A673 (cell line): ENCODE measurements around the gene UMAD1. TPM values are rescaled to one million over a fixed set of nuclear protein-coding genes. Genes with fewer than 3 reads are reported as not detected.

Experiments used
- BruUV-seq: library from RNA; stranded (reverse); fragments of 400-500 nt; replicated peaks from 2 replicates; lab custom pipeline; 2021; lab: Mats Ljungman, UMichigan
- CTCF ChIA-PET: fragments of 300-600 bp; sonication (Branson Sonifier 250); formaldehyde crosslinking; loops from one replicate; lab custom pipeline; 2022; ENCODE audit warnings: antibody characterized with exemption; lab: Charles Lee
- POLR2A ChIA-PET: fragments of 300-600 bp; sonication (Branson Sonifier 250); formaldehyde crosslinking; loops from one replicate; lab custom pipeline; 2022; ENCODE audit warnings: antibody characterized with exemption; ENCODE audit not compliant: low non-redundant PET; lab: Charles Lee
- DNase-seq: peaks from one replicate; pipeline ENCODE4 v3.0.0-alpha.2; 2015; ENCODE audit warnings: low spot score
- H3K27ac ChIP-seq: fragments of 200-600 bp; sonication (generic); 2 replicates; pipeline ENCODE4 v1.5.1; 2016; ENCODE audit warnings: mixed run types, low read depth, mild to moderate bottlenecking, mixed read lengths, antibody characterized with exemption, low read length; ENCODE audit not compliant: poor library complexity, severe bottlenecking
- H3K27me3 ChIP-seq: fragments of 200-600 bp; sonication (generic); replicated peaks from 2 replicates; pipeline ENCODE4 v1.6.1; 2017; ENCODE audit warnings: mixed run types, low read depth, mild to moderate bottlenecking, mixed read lengths, antibody characterized with exemption, low read length; ENCODE audit not compliant: insufficient read depth, poor library complexity
- H3K36me3 ChIP-seq: fragments of 200-600 bp; sonication (generic); 2 replicates; pipeline ENCODE4 v1.6.1; 2016; ENCODE audit warnings: mixed run types, mild to moderate bottlenecking, mixed read lengths, antibody characterized with exemption, low read length; ENCODE audit not compliant: insufficient read depth, poor library complexity, severe bottlenecking
- H3K4me1 ChIP-seq: fragments of 200-600 bp; sonication (generic); 2 replicates; pipeline ENCODE4 v1.6.1; 2017; ENCODE audit warnings: mixed run types, mild to moderate bottlenecking, mixed read lengths, antibody characterized with exemption, low read length; ENCODE audit not compliant: insufficient read depth, poor library complexity, severe bottlenecking
- H3K4me3 ChIP-seq: fragments of 200-600 bp; sonication (generic); 2 replicates; pipeline ENCODE4 v1.5.1; 2016; ENCODE audit warnings: low read depth, mixed run types, mild to moderate bottlenecking, mixed read lengths, low read length; ENCODE audit not compliant: poor library complexity, severe bottlenecking
- H3K9me3 ChIP-seq: fragments of 200-600 bp; sonication (generic); 2 replicates; pipeline ENCODE4 v1.6.1; 2016; ENCODE audit warnings: mixed run types, low read depth, mild to moderate bottlenecking, mixed read lengths, antibody characterized with exemption, low read length; ENCODE audit not compliant: poor library complexity, severe bottlenecking
- CTCF ChIP-seq: fragments of 300-800, 200-600 bp; sonication (generic); conservative IDR thresholded peaks from 2 replicates; pipeline ENCODE4 v1.5.1; 2017; ENCODE audit warnings: low read depth, mild to moderate bottlenecking, antibody characterized with exemption, low read length, moderate library complexity, mixed read lengths
- EZH2 ChIP-seq: fragments of 200-600 bp; sonication (generic); IDR thresholded peaks from 2 replicates; pipeline ENCODE4 v1.6.1; 2017; ENCODE audit warnings: borderline replicate concordance, low read depth, mild to moderate bottlenecking, mixed read lengths, antibody characterized with exemption, low read length; ENCODE audit not compliant: poor library complexity, severe bottlenecking
- intact Hi-C: fragments of 100-400 bp; cut with micrococcal nuclease; formaldehyde crosslinking; loops from one replicate; pipeline ENCODE4 v1.10.0; 2022; ENCODE audit not compliant: unreplicated experiment
- total RNA-seq: library from RNA; stranded (reverse); gene quantifications from 2 replicates; pipeline ENCODE4 v1.2.3, GENCODE V29; 2021

Gene UMAD1
- total RNA-seq, 1 experiment from 2014 or later = 13.5 TPM

GRCh38 chr7:7737674-7738073, 97.1 kb downstream of the UMAD1 start:
- Histone ChIP-seq H3K27ac (no peak overlapping the region), H3K4me1 (peaks cover 8% of the 10 kb centered on the region), H3K9me3 (no peaks in the 10 kb centered on the region), H3K4me3 (no peak overlapping the region), H3K27me3 (no peaks in the 10 kb centered on the region), H3K36me3 (no peaks in the 10 kb centered on the region)
- ChIA-PET POLR2A (no interaction called here), CTCF (no interaction called here)
- TF ChIP-seq CTCF (no peak), EZH2 (no peak)
- no TSS peak for BruUV-seq
- intact Hi-C loops = no loop called here
- DNase-seq = no peak

GRCh38 chr7:7738177-7738576, 97.6 kb downstream of the UMAD1 start:
- CTCF ChIA-PET = no interaction called here
- H3K27me3 ChIP-seq = no peaks in the 10 kb centered on the region
- no peak for DNase-seq
- H3K36me3 ChIP-seq = no peaks in the 10 kb centered on the region
- TF ChIP-seq EZH2 (no peak), CTCF (no peak)
- peaks cover 8% of the 10 kb centered on the region for H3K4me1 ChIP-seq
- H3K27ac ChIP-seq = no peak overlapping the region
- intact Hi-C loops = no loop called here
- no TSS peak for BruUV-seq
- no peaks in the 10 kb centered on the region for H3K9me3 ChIP-seq
- no peak overlapping the region for H3K4me3 ChIP-seq
- POLR2A ChIA-PET = no interaction called here

- TF ChIP-seq CTCF = no peak
- no peak for TF ChIP-seq EZH2
- H3K4me3 ChIP-seq = no peak overlapping the region
- ChIA-PET POLR2A (no interaction called here), CTCF (no interaction called here)
- peaks cover 8% of the 10 kb centered on the region for H3K4me1 ChIP-seq
- no peak for DNase-seq
- BruUV-seq = no TSS peak
- intact Hi-C loops = no loop called here
- no peaks in the 10 kb centered on the region for H3K36me3 ChIP-seq
- no peaks in the 10 kb centered on the region for H3K9me3 ChIP-seq
- no peak overlapping the region for H3K27ac ChIP-seq
- H3K27me3 ChIP-seq = no peaks in the 10 kb centered on the region
Measured at GRCh38 chr7:7738622-7739021, 98.1 kb downstream of the UMAD1 start.
